Activated CD4-positive, alpha-beta memory T cell treated with anti-CD3 and anti-CD28 coated beads, Interleukin-2, amount 10 ng/mL, durations not matched to agents 7 days and 5 days (primary cell): ENCODE results near the gene RAD23A. TPM values are rescaled to one million over a fixed set of nuclear protein-coding genes. Genes with fewer than 3 reads are reported as not detected.

Experiments
- CTCF ChIA-PET: fragments of 350-600 bp; sonication (Branson Sonifier 250); formaldehyde crosslinking; loops from one replicate; lab custom pipeline; 2021; ENCODE audit warnings: antibody characterized with exemption, inconsistent platforms; lab: Charles Lee
- POLR2A ChIA-PET: fragments of 350-600 bp; sonication (Branson Sonifier 250); formaldehyde crosslinking; loops from one replicate; lab custom pipeline; 2021; ENCODE audit warnings: antibody characterized with exemption; lab: Charles Lee
- DNase-seq: peaks from one replicate; pipeline ENCODE4 v3.0.0-alpha.2; 2020
- H3K27ac Mint-ChIP-seq: one replicate; pipeline ENCODE4 v1.8.0; 2021; ENCODE audit warnings: mild to moderate bottlenecking, mixed read lengths
- H3K27me3 Mint-ChIP-seq: one replicate; pipeline ENCODE4 v1.8.0; 2021; ENCODE audit warnings: mixed read lengths
- H3K36me3 Mint-ChIP-seq: one replicate; pipeline ENCODE4 v1.8.0; 2021; ENCODE audit warnings: low read depth, mixed read lengths
- H3K4me1 Mint-ChIP-seq: one replicate; pipeline ENCODE4 v1.8.0; 2021; ENCODE audit warnings: mixed read lengths
- H3K4me3 Mint-ChIP-seq: one replicate; pipeline ENCODE4 v1.8.0; 2021; ENCODE audit warnings: mild to moderate bottlenecking, mixed read lengths
- H3K9me3 Mint-ChIP-seq: one replicate; pipeline ENCODE4 v1.8.0; 2021; ENCODE audit warnings: mixed read lengths
- total RNA-seq, 2 experiments: library from RNA; stranded (reverse); gene quantifications; one replicate each; pipeline ENCODE4 v1.2.3, GENCODE V29; 2021

Gene RAD23A
- total RNA-seq, 2 experiments from 2014 or later, result 119 to 123 TPM

GRCh38 chr19:12994701-12995595, 49.3 kb downstream of the RAD23A start, which contains the start of gene NFIX:
TSS of gene NFIX (plus strand) at chr19:12995475. CDS start at chr19:12995838, 363 bp downstream.
- peak; percentile 46 for DNase-seq
- H3K27me3 Mint-ChIP-seq, result peaks cover 50% of the 10 kb centered on the region
- no peak within 1 kb of the TSS for H3K27ac Mint-ChIP-seq
- H3K36me3 Mint-ChIP-seq, result peaks cover 3% of the 10 kb centered on the region
- ChIA-PET POLR2A (no interaction called here), CTCF (no interaction called here)
- H3K4me1 Mint-ChIP-seq, result peaks cover 6% of the 10 kb centered on the region
- no peaks in the 10 kb centered on the region for H3K9me3 Mint-ChIP-seq
- peak within 1 kb of the TSS; percentile 74 for H3K4me3 Mint-ChIP-seq

DNA sequence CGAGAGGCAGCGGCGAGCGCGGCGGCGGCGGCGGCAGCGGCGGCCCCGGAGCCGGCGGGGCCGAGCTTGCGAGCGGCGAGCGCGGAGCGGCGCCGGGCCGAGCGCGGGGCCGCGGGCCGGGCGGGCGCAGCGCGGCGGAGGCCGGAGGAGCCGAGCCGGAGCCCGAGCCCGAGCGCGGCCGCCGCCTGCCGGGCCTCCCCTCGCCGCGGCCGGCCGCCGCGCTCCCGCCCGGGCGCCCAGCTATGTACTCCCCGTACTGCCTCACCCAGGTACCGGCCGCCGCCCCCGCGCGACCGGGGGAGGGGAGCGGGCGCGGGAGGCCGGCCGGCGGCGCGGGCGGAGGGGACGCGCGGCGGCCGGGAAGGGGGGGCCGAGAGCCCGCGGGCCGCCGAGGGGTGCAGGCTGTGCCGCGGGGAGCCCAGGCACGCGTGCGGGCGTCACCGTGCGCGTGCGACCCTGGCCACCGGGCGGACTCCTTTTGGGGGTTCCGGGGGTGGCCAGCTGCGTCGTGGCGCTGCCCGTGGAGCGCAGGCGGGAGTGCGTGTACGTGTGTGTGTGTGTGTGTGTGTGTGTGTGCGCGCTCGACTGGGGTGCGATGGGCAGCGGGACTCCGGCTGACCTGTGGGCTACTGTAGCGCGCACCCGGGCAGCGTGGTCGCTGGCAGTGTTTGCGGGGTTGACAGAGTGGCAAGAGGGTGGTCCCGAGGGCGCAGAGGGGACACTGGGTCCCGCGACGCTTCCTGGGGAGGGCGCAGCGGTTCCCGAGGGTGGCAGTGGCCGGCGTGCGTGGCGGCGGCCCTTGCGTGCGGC, 50.1 kb downstream of the RAD23A start:
- Mint-ChIP-seq H3K4me1 (peaks cover 6% of the 10 kb centered on the region), H3K4me3 (no peak overlapping the region), H3K27ac (no peak overlapping the region), H3K36me3 (peaks cover 3% of the 10 kb centered on the region), H3K9me3 (no peaks in the 10 kb centered on the region), H3K27me3 (peaks cover 50% of the 10 kb centered on the region)
- ChIA-PET POLR2A (no interaction called here), CTCF (no interaction called here)
- DNase-seq, result no peak

DNA sequence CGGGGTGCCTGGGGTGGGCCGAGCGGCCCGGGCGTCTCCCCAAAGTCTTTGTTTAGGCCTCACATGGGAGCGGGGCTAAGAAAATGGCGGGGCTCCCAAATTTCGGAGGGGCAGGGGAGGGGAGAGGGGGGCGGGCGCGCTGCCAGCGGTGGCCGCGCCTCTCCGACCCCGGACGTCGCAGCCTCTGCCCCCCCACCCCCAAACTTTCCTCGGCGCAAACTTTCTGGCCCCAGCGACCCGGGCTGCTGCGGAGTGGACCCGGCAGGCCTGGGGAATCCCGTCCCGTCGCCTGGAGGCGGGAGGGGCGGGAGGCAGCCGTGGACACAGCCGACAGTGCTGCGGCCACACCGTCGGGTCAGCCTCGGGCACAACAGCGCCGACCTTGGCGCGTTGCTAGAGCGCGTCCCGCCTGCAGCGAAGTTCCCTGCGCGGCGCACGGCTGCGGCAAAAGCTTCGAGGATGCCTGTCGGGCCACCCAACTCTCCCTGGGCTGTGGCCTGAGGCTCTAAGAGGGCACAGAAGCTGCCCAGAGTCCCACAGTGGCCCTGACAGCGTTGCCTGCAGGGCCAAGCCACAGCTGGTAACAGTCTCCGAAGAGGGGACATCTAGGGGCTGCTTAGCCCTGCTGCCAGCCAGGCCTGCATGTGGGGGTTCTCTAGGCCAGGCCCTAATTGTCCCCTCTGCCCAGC, 50.9 kb downstream of the RAD23A start:
- H3K9me3 Mint-ChIP-seq, result no peaks in the 10 kb centered on the region
- H3K36me3 Mint-ChIP-seq, result peaks cover 3% of the 10 kb centered on the region
- H3K27me3 Mint-ChIP-seq, result peaks cover 43% of the 10 kb centered on the region
- peaks cover 6% of the 10 kb centered on the region for H3K4me1 Mint-ChIP-seq
- H3K4me3 Mint-ChIP-seq, result no peak overlapping the region
- H3K27ac Mint-ChIP-seq, result no peak overlapping the region
- POLR2A ChIA-PET, result no interaction called here
- CTCF ChIA-PET, result no interaction called here
- no peak for DNase-seq

DNA sequence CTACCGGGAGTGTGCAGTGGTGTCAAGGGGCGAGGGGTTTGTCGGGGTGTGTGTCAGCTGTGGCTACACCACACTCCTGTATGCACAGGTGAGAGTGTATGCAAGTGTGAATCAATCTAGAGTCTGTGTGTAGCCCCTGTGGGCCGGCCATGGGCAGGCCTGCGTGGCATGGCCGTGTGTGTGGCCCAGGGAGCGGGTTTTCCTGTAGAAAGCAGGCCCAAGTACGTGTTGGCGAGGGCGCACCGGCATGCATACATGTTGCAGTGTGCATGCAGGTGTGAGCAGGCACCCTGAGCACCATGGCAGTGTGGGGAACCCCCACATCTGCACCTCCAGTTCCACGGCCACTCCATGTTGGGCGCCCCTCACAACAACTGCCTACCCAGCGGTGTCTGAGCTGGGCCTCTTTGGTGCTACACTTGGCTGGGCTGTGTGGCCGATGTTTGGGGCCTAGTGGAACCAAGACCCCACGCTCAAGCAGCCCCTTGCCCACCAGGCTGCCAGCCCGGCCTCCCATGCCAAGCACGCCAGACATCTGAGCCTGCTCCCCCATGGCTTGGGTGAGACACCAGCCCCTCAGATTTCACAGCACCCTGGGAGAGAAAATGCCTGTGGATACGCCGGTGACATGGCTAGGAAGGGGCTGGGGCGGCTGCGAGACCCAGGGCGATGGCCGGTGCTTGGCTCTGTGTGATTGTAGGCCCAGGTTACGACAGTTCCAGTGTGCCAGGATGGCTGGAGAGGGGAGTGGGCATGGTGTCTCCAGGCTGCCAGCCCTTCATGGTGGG, 51.7 kb downstream of the RAD23A start:
- Mint-ChIP-seq H3K9me3 (no peaks in the 10 kb centered on the region), H3K27ac (no peak overlapping the region), H3K4me1 (peaks cover 6% of the 10 kb centered on the region), H3K27me3 (peaks cover 43% of the 10 kb centered on the region), H3K36me3 (peaks cover 3% of the 10 kb centered on the region), H3K4me3 (no peak overlapping the region)
- ChIA-PET CTCF (no interaction called here), POLR2A (no interaction called here)
- DNase-seq, result no peak

DNA sequence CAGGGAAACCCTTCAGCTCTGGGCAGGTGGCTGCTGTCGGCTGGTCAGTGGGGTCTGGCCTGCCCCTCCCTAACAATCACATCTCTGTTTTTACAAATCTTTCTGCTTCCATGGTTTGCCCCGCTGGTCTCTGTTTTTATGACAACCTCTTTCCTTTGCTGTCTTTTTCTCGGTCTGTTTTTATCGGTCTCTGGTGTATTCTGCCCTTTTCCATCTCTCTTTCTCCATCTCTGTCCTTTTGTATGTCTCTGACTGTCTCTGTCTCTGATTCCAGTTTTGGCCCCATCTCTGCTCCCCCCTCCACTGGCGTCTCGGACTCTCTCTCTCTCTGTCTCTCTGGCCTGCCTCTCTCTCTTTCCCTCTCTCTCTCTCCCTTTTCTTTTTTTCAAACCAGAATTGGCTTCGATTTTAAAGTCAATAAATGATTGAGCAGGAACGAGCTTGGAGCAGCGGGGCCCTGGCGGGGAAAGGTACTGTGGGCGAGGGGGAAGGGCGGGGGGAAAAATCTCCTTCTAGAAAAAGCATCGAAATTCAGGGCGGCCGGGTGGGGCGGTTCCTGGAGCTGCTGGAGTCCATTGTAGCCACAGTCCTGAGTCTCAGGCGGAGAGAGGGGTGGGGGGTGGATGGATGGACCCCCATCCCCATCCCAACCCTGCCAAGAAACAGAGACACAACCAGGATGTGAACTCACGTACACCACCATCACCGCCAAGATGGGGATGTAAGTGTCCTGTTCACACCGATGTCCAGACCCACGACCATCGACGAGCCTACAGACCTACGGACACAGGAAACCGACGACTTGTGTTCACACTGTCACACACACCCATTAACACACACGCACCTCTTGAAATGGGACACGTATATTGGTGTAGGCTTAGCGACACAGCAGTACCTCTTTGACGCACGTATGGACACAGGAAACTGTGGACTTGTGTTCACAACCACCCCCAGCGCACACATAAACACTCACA, 52.6 kb downstream of the RAD23A start:
- ChIA-PET POLR2A (no interaction called here), CTCF (no interaction called here)
- no peak for DNase-seq
- Mint-ChIP-seq H3K27ac (no peak overlapping the region), H3K4me3 (peak overlapping the region; percentile 4), H3K4me1 (peaks cover 6% of the 10 kb centered on the region), H3K27me3 (peaks cover 43% of the 10 kb centered on the region), H3K9me3 (no peaks in the 10 kb centered on the region), H3K36me3 (peaks cover 3% of the 10 kb centered on the region)

DNA sequence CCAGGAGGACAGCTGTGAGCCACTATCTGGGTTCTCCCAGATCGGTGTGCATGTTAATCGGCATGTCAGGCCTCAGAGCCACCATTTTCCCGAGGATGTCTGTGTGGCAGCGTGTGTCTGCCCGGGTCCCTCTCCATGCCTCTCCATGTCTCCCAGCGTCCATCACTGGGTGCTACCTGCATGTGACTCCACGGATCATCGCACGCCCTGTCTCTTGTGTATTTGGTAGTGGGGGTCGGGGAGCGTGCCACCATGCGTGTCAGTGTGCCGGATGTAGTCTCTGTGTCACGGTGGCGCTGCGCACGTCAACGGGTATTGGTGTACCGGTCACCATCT, 55.5 kb downstream of the RAD23A start:
- Mint-ChIP-seq H3K36me3 (no peaks in the 10 kb centered on the region), H3K4me3 (no peak overlapping the region)
- CTCF ChIA-PET, result no interaction called here

GRCh38 chr19:13001502-13002165, 56.0 kb downstream of the RAD23A start:
- Mint-ChIP-seq H3K36me3 (no peaks in the 10 kb centered on the region), H3K4me3 (no peak overlapping the region), H3K27me3 (peaks cover 28% of the 10 kb centered on the region), H3K9me3 (no peaks in the 10 kb centered on the region), H3K27ac (no peak overlapping the region), H3K4me1 (no peaks in the 10 kb centered on the region)
- ChIA-PET POLR2A (no interaction called here), CTCF (no interaction called here)
- no peak for DNase-seq

More for the DNA sequence above, 55.5 kb downstream of the RAD23A start:
- Mint-ChIP-seq H3K9me3 (no peaks in the 10 kb centered on the region), H3K27ac (no peak overlapping the region), H3K27me3 (peaks cover 28% of the 10 kb centered on the region), H3K4me1 (no peaks in the 10 kb centered on the region)
- POLR2A ChIA-PET, result no interaction called here
- DNase-seq, result no peak

DNA sequence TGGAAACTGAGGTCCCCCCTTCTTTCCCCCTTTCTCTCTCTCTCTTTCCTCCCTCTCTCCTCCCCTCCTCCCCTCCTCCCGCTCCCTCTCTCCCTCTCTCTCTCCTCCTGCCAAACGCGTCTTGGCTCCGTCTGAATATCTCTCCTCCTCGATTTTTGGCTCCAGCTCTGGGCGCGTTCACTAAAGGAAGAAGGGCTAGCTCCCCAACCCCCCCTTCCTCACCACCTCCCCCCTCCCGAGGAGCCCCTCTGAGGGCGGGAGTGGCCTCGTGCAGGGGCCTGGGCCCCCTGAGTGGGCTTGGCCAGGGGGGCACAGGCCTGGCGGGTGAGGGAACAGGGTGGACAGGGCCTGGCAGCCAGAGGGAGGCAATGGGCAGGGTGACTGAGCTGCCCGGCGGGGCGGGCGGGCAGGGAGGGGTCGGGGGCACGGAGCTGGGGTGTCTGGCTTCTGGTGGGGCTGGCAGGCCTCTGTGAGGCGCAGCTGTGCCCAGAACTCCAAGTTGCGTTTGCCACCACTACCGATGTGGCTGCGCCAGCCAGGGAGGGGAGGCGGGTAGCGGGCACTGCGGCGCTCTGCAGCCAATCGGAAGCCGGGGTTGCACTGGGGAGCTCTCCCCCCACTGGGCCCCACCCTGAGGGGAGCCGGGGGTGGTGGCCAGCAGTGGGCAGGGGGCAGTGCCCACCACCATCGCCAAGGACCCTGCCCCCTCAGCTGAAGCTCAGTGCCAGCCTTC, 56.7 kb downstream of the RAD23A start:
- H3K36me3 Mint-ChIP-seq, result no peaks in the 10 kb centered on the region
- no peaks in the 10 kb centered on the region for H3K4me1 Mint-ChIP-seq
- H3K27me3 Mint-ChIP-seq, result peaks cover 21% of the 10 kb centered on the region
- no peak for DNase-seq
- no peaks in the 10 kb centered on the region for H3K9me3 Mint-ChIP-seq
- no peak overlapping the region for H3K27ac Mint-ChIP-seq
- H3K4me3 Mint-ChIP-seq, result no peak overlapping the region
- ChIA-PET CTCF (interaction anchor here (0.8 kb wide), 1 partner anchor 23 kb away, joined by 4 read pairs; no protein-coding TSS in a partner anchor), POLR2A (no interaction called here)

DNA sequence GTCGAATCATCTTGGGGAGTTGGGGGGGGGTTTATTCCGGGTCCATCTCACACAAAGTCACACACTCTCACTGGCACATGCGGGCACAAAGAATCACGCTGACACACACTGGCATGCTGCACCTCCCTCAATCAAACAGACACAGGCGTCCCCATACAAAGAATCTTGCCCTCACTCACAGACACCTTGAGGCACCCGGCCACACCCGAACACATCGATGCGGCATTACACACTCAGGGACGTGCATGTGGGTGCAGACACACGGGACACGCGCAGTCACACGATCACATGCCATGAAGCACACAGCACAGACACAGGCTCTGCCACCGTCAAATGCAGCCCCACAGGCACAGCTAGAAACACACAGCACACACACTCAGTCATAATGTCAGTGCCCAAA, 57.4 kb downstream of the RAD23A start:
- Mint-ChIP-seq H3K27me3 (peaks cover 15% of the 10 kb centered on the region), H3K36me3 (no peaks in the 10 kb centered on the region), H3K4me1 (no peaks in the 10 kb centered on the region), H3K9me3 (no peaks in the 10 kb centered on the region), H3K27ac (no peak overlapping the region), H3K4me3 (no peak overlapping the region)
- POLR2A ChIA-PET, result interaction anchor here (0.5 kb wide), 1 partner anchor 96 kb away, joined by 3 read pairs; no protein-coding TSS in a partner anchor
- CTCF ChIA-PET, result interaction anchor here (0.8 kb wide), 1 partner anchor 31 kb away, joined by 3 read pairs; no protein-coding TSS in a partner anchor
- DNase-seq, result no peak
